WI38 (cell line): ENCODE results near the gene MANSC1.

Experiments
- H3K4me3 ChIP-seq: 2 replicates; pipeline ENCODE4 v1.5.1; 2011; ENCODE audit warnings: low read depth, mild to moderate bottlenecking, control low read depth, low read length
- CTCF ChIP-seq: IDR thresholded peaks from 2 replicates; pipeline ENCODE4 v1.5.1; 2012; ENCODE audit warnings: low read depth, mild to moderate bottlenecking, control low read depth, low read length

Gene MANSC1

GRCh38 chr12:12376646-12377448, 26.8 kb upstream of the MANSC1 start:
- no peak overlapping the region for H3K4me3 ChIP-seq
- no peak for TF ChIP-seq CTCF

- no peak overlapping the region for H3K4me3 ChIP-seq
- TF ChIP-seq CTCF: no peak
Observed at GRCh38 chr12:12372946-12373722, 23.1 kb upstream of the MANSC1 start.

GRCh38 chr12:12367482-12367998, 17.5 kb upstream of the MANSC1 start:
- H3K4me3 ChIP-seq: no peak overlapping the region
- no peak for TF ChIP-seq CTCF

GRCh38 chr12:12366701-12367481, 16.8 kb upstream of the MANSC1 start:
- TF ChIP-seq CTCF: no peak
- H3K4me3 ChIP-seq: no peak overlapping the region

- H3K4me3 ChIP-seq: no peak overlapping the region
- no peak for TF ChIP-seq CTCF
Observed at GRCh38 chr12:12365931-12366431, 15.9 kb upstream of the MANSC1 start.

- H3K4me3 ChIP-seq: no peak overlapping the region
- no peak for TF ChIP-seq CTCF
Observed at GRCh38 chr12:12365446-12365802, 15.4 kb upstream of the MANSC1 start.
